ENCODE measurements around the gene FBXW7.

FBXW7 gene

DNA sequence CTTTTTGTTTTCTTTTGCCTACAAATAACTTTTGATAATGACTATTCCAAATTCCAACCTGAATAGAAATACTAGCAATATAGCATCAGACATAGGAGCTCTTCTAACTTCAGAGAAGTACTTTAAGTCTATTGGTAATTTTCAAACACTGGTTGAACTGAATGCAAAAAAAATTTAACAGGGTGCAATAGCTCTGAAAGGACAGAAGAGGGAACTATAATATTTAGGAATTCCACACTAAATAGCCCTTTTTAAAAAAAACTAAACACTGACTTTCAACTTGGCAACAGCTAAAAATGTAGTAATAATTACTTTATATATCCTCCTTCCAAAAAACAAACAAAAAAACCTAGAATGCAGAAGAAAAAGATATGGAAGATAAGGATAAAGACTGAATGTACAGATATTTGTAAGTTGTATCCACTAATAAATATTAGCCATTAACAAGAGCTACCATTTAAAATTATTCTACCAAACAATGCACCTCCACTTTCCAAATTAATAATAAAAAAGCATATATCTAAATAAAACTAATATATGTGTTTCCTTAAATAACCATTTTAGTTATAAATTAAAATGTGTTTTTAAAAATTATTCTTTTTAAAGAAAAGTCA, 81.4 kb downstream of the FBXW7 start:
- Histone ChIP-seq H3K9ac (ENCODE audit: low read length) (no peak overlapping the region), H3K4me2 (ENCODE audit: low read length, poor library complexity, severe bottlenecking) (no peak overlapping the region), H3K27ac (ENCODE audit: low read length, poor library complexity, severe bottlenecking) (no peak overlapping the region), H3K18ac (ENCODE audit: low read depth in 1 of 2, low read length in 2 of 2) (no peak overlapping the region), H4K8ac (ENCODE audit: low read length) (no peak overlapping the region), H3K9me3 (ENCODE audit: control insufficient read depth, low read length) (no peaks in the 10 kb centered on the region), H3K23ac (ENCODE audit: low read length in 2 of 2) (no peak overlapping the region), H2BK12ac (ENCODE audit: low read length in 2 of 2) (no peak overlapping the region), H3K27me3 (ENCODE audit: control insufficient read depth in 1 of 2, insufficient read depth in 1 of 2, low read length in 2 of 2) (no peaks in the 10 kb centered on the region), H2BK5ac (ENCODE audit: low read depth, low read length, poor library complexity, severe bottlenecking) (no peak overlapping the region), H3K4me3 (ENCODE audit: insufficient read depth in 1 of 2, low read depth in 1 of 2, low read length in 2 of 2) (no peak overlapping the region), H3K4ac (ENCODE audit: low read depth in 1 of 2, low read length in 2 of 2) (no peak overlapping the region), H3K14ac (ENCODE audit: low read length in 2 of 2) (no peak overlapping the region), H4K91ac (ENCODE audit: low read length) (no peak overlapping the region), H2BK120ac (ENCODE audit: low read depth, low read length) (no peak overlapping the region), H2BK15ac (ENCODE audit: low read depth, poor library complexity, severe bottlenecking) (no peak overlapping the region), H2AFZ (ENCODE audit: low read depth, low read length) (no peak overlapping the region), H3K36me3 (ENCODE audit: control insufficient read depth in 1 of 2, insufficient read depth in 2 of 2, low read depth in 1 of 2, low read length in 2 of 2) (no peaks in the 10 kb centered on the region), H3K4me1 (ENCODE audit: control insufficient read depth, insufficient read depth, low read depth, low read length) (peaks cover 3% of the 10 kb centered on the region), H3K79me1 (replicated peaks; ENCODE audit: low read length, poor library complexity, severe bottlenecking) (peaks cover 14% of the 10 kb centered on the region), H2AK5ac (ENCODE audit: low read length, severe bottlenecking) (no peak overlapping the region)
- peak; percentile 49 for DNase-seq

DNA sequence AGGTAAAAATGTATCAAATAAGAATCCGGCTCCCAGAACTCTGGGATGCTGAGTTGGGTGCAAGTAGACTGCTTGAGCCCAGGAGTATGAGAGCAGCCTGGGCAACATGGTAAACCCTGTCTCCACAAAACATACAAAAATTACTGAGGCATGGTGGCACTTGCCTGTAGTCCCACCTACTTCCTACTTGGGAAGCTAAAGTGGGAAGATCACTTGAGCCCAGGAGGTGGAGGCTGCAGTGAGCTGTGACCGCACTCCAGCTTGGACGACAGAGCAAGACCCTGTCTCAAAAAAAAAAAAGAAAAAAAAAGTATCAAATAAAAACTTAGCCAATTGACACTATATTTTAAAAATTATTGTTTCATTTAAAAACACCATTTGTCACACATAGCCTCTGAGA, 84.4 kb downstream of the FBXW7 start:
- no peak overlapping the region for H3K4me3 ChIP-seq (ENCODE audit: insufficient read depth in 1 of 2, low read depth in 1 of 2, low read length in 2 of 2)
- 100% methylated on average over 1 of the region's 3 CpGs for WGBS

DNA sequence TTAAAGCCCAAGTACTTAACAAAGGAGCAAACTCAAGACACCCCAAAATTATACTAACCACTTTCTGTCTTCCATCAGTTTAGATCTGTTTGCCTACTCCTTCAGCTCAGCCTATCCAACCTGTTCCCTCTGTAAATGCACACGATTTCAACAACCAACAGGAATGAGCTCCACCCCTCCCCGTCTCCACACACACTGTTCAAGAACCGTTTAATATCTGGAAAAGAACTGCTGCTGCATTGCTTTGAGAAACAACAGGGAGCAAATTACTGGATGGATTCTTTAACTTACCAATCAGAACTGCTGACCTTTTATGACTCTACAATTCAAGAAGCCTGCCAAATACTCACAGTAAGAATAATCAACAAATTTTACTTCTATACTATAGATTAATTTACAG, 87.0 kb downstream of the FBXW7 start:
- no peak for DNase-seq
- WGBS, result 70% methylated on average over 3 of the region's 3 CpGs
- no peak overlapping the region for H4K91ac ChIP-seq (ENCODE audit: low read length)
- no peak overlapping the region for H3K4me2 ChIP-seq (ENCODE audit: low read length, poor library complexity, severe bottlenecking)
- H3K36me3 ChIP-seq (ENCODE audit: control insufficient read depth in 1 of 2, insufficient read depth in 2 of 2, low read depth in 1 of 2, low read length in 2 of 2), result no peaks in the 10 kb centered on the region
- no peaks in the 10 kb centered on the region for H3K27me3 ChIP-seq (ENCODE audit: control insufficient read depth in 1 of 2, insufficient read depth in 1 of 2, low read length in 2 of 2)
- H3K9ac ChIP-seq (ENCODE audit: low read length), result no peak overlapping the region
- no peak overlapping the region for H4K8ac ChIP-seq (ENCODE audit: low read length)
- H2BK120ac ChIP-seq (ENCODE audit: low read depth, low read length), result no peak overlapping the region
- H3K4me1 ChIP-seq (ENCODE audit: control insufficient read depth, insufficient read depth, low read depth, low read length), result peaks cover 3% of the 10 kb centered on the region
- H2BK5ac ChIP-seq (ENCODE audit: low read depth, low read length, poor library complexity, severe bottlenecking), result no peak overlapping the region
- H3K23ac ChIP-seq (ENCODE audit: low read length in 2 of 2), result no peak overlapping the region
- no peak overlapping the region for H3K4me3 ChIP-seq (ENCODE audit: insufficient read depth in 1 of 2, low read depth in 1 of 2, low read length in 2 of 2)
- H3K9me3 ChIP-seq (ENCODE audit: control insufficient read depth, low read length), result no peaks in the 10 kb centered on the region
- no peak overlapping the region for H2AK5ac ChIP-seq (ENCODE audit: low read length, severe bottlenecking)
- H3K27ac ChIP-seq (ENCODE audit: low read length, poor library complexity, severe bottlenecking), result no peak overlapping the region
- no peak overlapping the region for H2BK15ac ChIP-seq (ENCODE audit: low read depth, poor library complexity, severe bottlenecking)
- no peak overlapping the region for H2AFZ ChIP-seq (ENCODE audit: low read depth, low read length)
- H3K79me1 ChIP-seq (replicated peaks; ENCODE audit: low read length, poor library complexity, severe bottlenecking), result peaks cover 16% of the 10 kb centered on the region
- H2BK12ac ChIP-seq (ENCODE audit: low read length in 2 of 2), result no peak overlapping the region
- H3K4ac ChIP-seq (ENCODE audit: low read depth in 1 of 2, low read length in 2 of 2), result no peak overlapping the region
- no peak overlapping the region for H3K18ac ChIP-seq (ENCODE audit: low read depth in 1 of 2, low read length in 2 of 2)
- H3K14ac ChIP-seq (ENCODE audit: low read length in 2 of 2), result no peak overlapping the region

More for the DNA sequence above, 84.4 kb downstream of the FBXW7 start:
- Histone ChIP-seq H3K79me1 (replicated peaks; ENCODE audit: low read length, poor library complexity, severe bottlenecking) (peaks cover 15% of the 10 kb centered on the region), H2BK12ac (ENCODE audit: low read length in 2 of 2) (no peak overlapping the region), H3K18ac (ENCODE audit: low read depth in 1 of 2, low read length in 2 of 2) (no peak overlapping the region), H4K91ac (ENCODE audit: low read length) (no peak overlapping the region), H2BK5ac (ENCODE audit: low read depth, low read length, poor library complexity, severe bottlenecking) (no peak overlapping the region), H3K36me3 (ENCODE audit: control insufficient read depth in 1 of 2, insufficient read depth in 2 of 2, low read depth in 1 of 2, low read length in 2 of 2) (no peaks in the 10 kb centered on the region), H3K27me3 (ENCODE audit: control insufficient read depth in 1 of 2, insufficient read depth in 1 of 2, low read length in 2 of 2) (no peaks in the 10 kb centered on the region), H3K23ac (ENCODE audit: low read length in 2 of 2) (no peak overlapping the region), H2AK5ac (ENCODE audit: low read length, severe bottlenecking) (no peak overlapping the region), H3K4ac (ENCODE audit: low read depth in 1 of 2, low read length in 2 of 2) (no peak overlapping the region), H3K4me1 (ENCODE audit: control insufficient read depth, insufficient read depth, low read depth, low read length) (peaks cover 3% of the 10 kb centered on the region), H3K9ac (ENCODE audit: low read length) (no peak overlapping the region), H3K4me2 (ENCODE audit: low read length, poor library complexity, severe bottlenecking) (no peak overlapping the region), H3K27ac (ENCODE audit: low read length, poor library complexity, severe bottlenecking) (no peak overlapping the region), H2BK15ac (ENCODE audit: low read depth, poor library complexity, severe bottlenecking) (no peak overlapping the region), H3K14ac (ENCODE audit: low read length in 2 of 2) (no peak overlapping the region), H3K9me3 (ENCODE audit: control insufficient read depth, low read length) (no peaks in the 10 kb centered on the region), H2BK120ac (ENCODE audit: low read depth, low read length) (no peak overlapping the region), H4K8ac (ENCODE audit: low read length) (no peak overlapping the region), H2AFZ (ENCODE audit: low read depth, low read length) (no peak overlapping the region)
- DNase-seq, result no peak

DNA sequence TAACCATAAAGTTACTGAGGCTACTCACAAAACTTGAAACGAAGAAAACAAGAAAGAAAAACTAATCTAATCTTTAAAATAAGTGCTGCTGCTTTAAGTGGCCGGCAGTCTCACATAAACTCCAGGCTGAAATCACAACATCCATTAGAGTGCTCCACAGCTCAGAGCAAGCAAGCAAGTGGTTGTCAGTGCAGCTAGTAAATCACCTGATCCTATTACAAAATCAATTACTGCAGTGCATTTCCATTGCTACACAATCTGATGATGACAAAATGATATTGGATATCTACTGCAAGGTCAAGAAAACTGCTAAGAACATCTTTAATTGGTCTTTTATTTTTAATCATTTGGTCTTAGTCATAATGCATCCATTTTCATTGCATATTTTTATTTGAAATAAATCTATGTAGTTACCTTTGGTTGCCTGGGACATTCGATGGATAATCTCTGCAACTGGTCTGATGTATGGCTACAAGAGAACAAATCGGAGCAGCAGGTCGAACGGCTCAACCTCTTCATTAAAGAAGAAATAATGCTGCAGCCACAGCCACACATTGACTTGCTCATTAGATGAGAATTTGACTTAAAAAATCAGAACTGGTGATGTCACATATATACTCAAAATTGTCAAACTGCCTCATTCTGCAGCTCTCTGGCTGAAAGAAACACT, 87.7 kb downstream of the FBXW7 start:
- Histone ChIP-seq H4K91ac (ENCODE audit: low read length) (no peak overlapping the region), H3K9me3 (ENCODE audit: control insufficient read depth, low read length) (no peaks in the 10 kb centered on the region), H3K14ac (ENCODE audit: low read length in 2 of 2) (no peak overlapping the region), H3K79me1 (replicated peaks; ENCODE audit: low read length, poor library complexity, severe bottlenecking) (peaks cover 14% of the 10 kb centered on the region), H4K8ac (ENCODE audit: low read length) (no peak overlapping the region), H2BK5ac (ENCODE audit: low read depth, low read length, poor library complexity, severe bottlenecking) (no peak overlapping the region), H3K23ac (ENCODE audit: low read length in 2 of 2) (no peak overlapping the region), H3K9ac (ENCODE audit: low read length) (no peak overlapping the region), H2AK5ac (ENCODE audit: low read length, severe bottlenecking) (no peak overlapping the region), H3K27ac (ENCODE audit: low read length, poor library complexity, severe bottlenecking) (no peak overlapping the region), H2AFZ (ENCODE audit: low read depth, low read length) (no peak overlapping the region), H2BK120ac (ENCODE audit: low read depth, low read length) (no peak overlapping the region), H3K36me3 (ENCODE audit: control insufficient read depth in 1 of 2, insufficient read depth in 2 of 2, low read depth in 1 of 2, low read length in 2 of 2) (no peaks in the 10 kb centered on the region), H3K27me3 (ENCODE audit: control insufficient read depth in 1 of 2, insufficient read depth in 1 of 2, low read length in 2 of 2) (no peaks in the 10 kb centered on the region), H3K18ac (ENCODE audit: low read depth in 1 of 2, low read length in 2 of 2) (no peak overlapping the region), H3K4me3 (ENCODE audit: insufficient read depth in 1 of 2, low read depth in 1 of 2, low read length in 2 of 2) (no peak overlapping the region), H2BK12ac (ENCODE audit: low read length in 2 of 2) (no peak overlapping the region), H3K4me1 (ENCODE audit: control insufficient read depth, insufficient read depth, low read depth, low read length) (peaks cover 3% of the 10 kb centered on the region), H2BK15ac (ENCODE audit: low read depth, poor library complexity, severe bottlenecking) (no peak overlapping the region), H3K4ac (ENCODE audit: low read depth in 1 of 2, low read length in 2 of 2) (no peak overlapping the region), H3K4me2 (ENCODE audit: low read length, poor library complexity, severe bottlenecking) (no peak overlapping the region)
- 91% methylated on average over 6 of the region's 6 CpGs for WGBS
- peak; percentile 41 for DNase-seq
